ENCODE results near the gene RTN4.
"Not testable (repeated sequence)": the region's sequence is repeated elsewhere in the genome, so short reads cannot be mapped to it uniquely, and the experiment has no call there.

The RTN4 gene

DNA sequence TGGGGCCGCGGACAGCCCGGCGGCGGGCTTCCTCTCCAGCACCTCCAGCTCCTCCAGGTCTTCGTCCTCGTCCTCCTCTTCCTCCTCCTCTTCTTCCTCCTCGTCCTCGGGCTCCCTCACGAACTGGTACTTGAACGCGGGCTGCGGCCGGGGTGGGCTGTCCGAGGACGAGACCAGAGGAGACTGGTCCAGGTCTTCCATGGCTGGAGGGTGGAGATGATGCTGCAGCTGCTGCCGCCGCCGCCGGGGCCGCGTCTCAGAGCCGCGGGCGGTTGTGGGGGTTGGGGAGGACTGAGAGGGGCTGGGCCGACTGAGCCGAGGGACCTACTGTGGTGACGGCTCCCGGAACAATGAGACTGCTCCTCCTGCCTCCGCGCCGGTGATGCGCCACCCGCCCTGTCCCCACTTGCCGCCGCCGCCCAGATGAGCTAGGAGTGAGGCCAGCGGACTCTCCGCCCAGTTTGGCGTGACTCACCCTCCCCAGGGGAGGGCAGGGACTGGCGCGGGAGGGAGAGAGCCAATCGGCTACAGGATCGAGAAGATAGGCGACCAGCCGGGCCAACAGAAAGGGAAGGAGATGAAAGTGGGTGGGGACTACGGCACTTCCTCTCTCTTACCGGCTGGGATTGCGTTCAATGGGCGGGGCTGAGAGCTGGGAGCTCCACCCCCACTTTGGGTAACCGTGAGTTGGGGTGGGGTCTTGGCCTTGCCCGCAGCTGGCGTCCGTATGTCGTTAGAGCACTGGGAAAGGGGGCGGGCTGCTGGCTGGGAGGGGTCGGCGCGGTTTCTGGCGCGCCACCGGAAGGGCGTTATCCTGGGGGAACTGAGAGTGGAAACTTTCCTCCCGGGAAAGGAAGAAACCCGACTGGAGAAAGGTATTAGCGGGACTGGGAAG lies at the start of gene RTN4:
Gene RTN4 (minus strand): TSS at position 352 of the 895 bp plus-strand sequence. CDS start 151 bp downstream, at position 201.
- peak; percentile 97 for DNase-seq (ENCODE audit: low read depth)

- no peak for DNase-seq (ENCODE audit: low read depth)
These were observed 49.2 kb upstream of the RTN4 start for GRCh38 chr2:55099493-55099877.

DNA sequence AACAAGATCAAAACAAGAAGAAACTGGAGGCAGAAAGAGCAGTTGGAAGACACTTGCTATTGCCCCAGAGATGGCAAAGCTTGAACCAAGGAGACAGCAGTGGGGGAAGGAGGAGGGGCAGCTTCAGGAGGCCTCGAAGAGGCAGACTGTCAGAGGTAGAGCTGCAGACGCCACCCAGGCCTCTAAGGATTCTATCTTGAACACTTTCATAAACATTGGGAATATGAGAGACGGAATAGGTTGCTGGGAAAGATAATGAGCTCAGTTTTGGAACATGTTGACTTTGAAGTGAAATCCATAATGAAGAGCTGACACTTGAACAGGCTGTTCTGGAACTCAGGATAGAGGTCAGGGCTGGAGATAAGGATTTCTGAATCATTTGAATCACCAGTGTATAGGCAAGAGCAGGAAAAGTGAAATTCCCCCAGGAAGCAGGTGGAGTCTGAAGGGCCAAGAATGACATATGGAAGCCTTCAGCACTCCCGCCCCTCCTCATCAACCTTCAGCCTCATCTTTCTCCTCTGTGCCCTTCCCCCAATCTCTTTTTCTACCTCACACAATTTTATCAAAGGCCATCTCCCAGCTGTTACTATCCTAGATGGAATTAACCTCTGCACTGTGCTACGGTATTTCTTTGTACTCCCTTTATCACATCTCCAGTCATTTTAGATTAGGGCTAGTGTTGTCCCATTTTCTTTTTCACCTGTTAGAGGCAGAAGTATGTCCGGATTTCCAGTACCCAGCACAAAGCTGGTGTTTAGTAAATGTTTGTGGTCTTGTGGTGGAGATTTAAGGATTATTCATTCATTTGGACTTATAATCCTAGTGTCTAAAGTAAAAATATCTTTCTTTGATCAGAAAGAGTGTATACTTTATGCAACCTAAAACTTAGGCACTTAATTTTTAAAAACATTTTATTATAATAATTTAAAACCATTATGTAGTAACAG lies 47.5 kb upstream of the RTN4 start:
- no peak for DNase-seq (ENCODE audit: low read depth)

- no peak for DNase-seq (ENCODE audit: low read depth)
These were observed 46.8 kb upstream of the RTN4 start for GRCh38 chr2:55097082-55097460.

DNA sequence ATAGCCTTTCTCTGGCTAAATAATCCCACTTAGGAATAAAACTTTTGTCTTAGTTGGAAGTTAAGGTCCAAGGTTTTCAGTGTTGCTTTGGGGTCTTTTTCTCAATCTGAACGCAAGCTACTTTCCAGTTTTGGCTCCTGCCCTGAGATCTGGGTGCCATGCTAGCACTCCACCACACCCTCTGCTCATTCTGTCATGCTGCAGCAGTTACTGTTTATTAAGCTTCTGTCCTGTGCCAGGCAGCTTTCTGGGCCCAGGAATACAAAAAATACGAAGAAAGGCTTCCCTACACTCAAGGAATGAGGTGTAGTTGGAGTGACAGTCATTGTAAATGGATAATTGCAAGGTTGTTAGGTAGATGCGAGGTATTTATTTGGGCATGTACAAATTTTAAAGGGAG lies 46.3 kb upstream of the RTN4 start:
- no peak for DNase-seq (ENCODE audit: low read depth)

- no peak for DNase-seq (ENCODE audit: low read depth)
These were observed 43.1 kb upstream of the RTN4 start for GRCh38 chr2:55093381-55093780.

GRCh38 chr2:55092439-55092838 lies 42.2 kb upstream of the RTN4 start:
- no peak for DNase-seq (ENCODE audit: low read depth)

- DNase-seq (ENCODE audit: low read depth) = not testable (repeated sequence)
These were observed 41.4 kb upstream of the RTN4 start for GRCh38 chr2:55091681-55092080.

DNA sequence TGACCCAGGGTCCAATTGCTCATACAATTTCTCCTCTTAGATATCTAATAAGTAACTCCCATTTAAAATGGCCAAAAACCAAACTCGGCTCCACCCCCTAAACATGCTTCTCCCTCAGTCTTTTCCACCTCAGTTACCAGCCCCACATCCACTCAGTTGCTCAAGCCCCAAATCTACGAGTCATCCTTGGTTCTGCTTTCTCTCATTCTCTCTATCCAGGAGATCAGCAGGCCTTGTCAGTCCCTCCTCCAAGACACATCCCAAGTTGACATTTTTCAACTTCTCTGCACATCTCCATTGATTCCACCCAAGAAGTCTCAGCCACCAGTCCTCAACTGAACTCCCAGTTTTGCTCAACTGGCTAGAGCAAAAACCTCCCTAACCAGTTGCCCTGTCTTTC lies 40.5 kb upstream of the RTN4 start:
- DNase-seq (ENCODE audit: low read depth) = no peak

- DNase-seq (ENCODE audit: low read depth) = no peak
These were observed 39.5 kb upstream of the RTN4 start for GRCh38 chr2:55089726-55090125.

GRCh38 chr2:55088400-55088799 lies 38.1 kb upstream of the RTN4 start:
- no peak for DNase-seq (ENCODE audit: low read depth)

- DNase-seq (ENCODE audit: low read depth) = no peak
These were observed 37.7 kb upstream of the RTN4 start for GRCh38 chr2:55087936-55088335.

DNA sequence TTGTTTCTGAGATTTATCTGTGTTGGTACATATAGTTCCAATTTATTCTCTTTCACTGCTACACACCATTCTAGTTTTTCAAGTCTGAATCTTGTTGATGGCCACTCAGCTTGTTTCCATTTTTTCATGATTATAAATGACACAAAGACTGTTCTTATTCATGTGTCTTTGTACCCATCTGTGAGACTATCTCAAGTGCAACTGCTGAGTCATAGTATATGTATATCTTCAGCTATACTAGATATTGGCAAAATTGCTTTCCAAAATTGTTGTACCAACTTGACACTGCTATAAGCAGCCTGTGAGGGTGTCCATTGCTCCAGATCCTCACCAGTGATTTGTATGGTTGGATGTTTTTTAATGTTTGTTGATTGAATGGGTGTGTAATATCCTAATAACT lies 37.2 kb upstream of the RTN4 start:
- no peak for DNase-seq (ENCODE audit: low read depth)

GRCh38 chr2:55085113-55086040 lies 35.1 kb upstream of the RTN4 start:
- DNase-seq (ENCODE audit: low read depth) = no peak

GRCh38 chr2:55084641-55085040 lies 34.4 kb upstream of the RTN4 start:
- no peak for DNase-seq (ENCODE audit: low read depth)

DNA sequence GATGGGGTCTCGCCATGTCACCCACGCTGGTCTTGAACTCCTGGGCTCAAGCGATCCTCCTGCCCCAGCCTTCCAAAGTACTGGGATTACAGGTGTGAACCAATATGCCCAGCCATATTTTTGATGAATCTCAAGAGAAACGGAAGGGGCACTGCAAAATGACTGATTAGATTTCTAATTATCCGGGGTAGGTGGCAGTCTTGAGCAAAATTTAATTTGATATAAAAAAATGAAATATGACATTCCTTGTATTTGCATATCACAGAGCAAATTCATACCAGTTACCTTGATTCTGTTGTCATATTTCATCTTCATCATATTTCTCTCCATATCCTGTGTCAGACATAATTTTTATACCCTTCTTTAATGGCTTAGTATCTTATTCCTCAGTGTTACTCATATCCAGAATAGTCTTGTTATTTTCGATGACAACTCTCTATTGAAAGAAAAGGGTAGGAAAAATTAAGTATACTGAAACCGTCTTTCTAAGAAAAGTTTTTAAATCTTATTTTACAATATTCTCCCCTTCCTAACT lies 30.0 kb upstream of the RTN4 start:
- no peak for DNase-seq (ENCODE audit: low read depth)

- DNase-seq (ENCODE audit: low read depth) = no peak
These were observed 28.7 kb upstream of the RTN4 start for GRCh38 chr2:55078956-55079355.

DNA sequence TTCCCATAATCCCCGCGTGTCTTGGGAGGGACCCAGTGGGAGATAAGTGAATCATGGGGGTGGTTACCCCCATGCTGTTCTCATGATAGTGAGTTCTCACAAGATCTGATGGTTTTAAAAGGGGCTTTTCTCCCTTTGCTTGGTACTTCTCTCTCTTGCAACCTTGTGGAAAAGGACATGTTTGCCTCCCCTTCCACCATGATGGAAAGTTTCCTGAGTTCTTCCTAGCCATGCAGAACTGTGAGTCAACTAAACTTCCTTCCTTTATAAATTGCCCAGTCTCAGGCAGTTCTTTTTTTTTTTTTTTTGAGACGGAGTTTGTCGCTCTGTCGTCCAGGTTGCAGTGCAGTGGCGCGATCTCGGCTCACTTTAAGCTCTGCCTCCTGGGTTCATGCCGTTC lies 26.5 kb upstream of the RTN4 start:
- no peak for DNase-seq (ENCODE audit: low read depth)

DNA sequence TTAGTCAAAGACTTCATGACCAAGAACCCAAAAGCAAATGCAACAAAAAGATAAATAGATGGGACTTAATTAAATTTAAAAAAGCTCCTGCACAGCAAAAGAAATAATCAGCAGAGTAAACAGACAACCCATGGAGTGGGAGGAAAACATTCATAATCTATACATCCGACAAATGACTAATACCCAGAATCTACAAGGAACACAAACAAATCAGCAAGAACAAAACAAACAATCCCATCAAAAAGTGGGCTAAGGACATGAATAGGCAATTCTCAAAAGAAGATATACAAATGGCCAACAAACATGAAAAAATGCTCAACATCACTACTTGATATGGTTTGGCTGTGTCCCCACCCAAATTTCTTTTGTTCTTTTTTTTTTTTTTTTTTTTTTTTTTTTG lies 25.8 kb upstream of the RTN4 start:
- not testable (repeated sequence) for DNase-seq (ENCODE audit: low read depth)

DNA sequence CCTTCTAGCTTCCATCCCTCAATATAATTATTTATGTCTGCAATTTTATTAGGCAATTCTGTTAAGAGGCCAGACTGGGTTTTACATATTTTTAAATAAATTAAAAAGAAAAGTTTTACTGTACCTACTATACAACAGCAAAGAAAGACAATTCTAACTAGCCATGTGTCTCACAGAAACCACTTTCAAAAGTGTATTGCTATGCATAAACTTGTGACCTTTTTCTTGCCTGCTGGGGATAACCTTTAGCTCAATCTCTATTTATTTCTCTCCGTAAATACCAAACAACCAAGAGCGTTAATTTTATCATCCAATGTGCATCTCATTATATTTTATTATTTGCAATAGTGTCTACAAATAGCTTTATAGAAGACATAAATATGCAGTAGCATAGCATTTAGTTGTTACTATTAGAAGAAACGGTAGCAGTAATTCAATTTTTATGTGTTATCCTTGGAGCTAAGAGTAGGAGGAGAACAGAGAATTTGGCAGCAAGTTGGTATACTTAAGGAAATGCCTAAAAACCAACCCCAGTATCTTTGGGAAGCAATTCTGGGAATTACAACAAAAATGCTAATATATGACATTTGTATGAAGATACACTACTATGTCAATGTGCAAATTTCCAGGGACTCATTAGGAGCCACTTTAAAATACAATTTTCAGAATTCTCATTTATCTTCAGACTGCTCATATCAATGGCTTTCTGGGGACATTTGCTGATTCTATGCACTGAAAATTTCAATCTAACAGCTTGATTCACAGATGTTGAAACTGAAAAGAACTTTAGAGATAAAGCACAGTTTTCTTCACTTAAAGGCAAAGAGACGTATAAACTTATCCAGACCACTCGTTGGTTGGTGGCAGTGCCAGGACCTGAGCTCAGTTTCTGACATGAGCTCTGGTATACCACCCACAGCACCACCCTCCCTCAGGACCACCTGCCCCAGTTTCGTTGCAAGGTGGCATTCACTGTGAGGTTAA lies 23.0 kb upstream of the RTN4 start:
- no peak for DNase-seq (ENCODE audit: low read depth)
